HepG2 (cell line): ENCODE measurements around the gene SERINC2. TPM values are rescaled to one million over a fixed set of nuclear protein-coding genes. Genes with fewer than 3 reads are reported as not detected.

ENCODE experiments used
- CENPBD1 ChIP-seq: sonication (generic); formaldehyde crosslinking; IDR thresholded peaks from 2 replicates; pipeline ENCODE4 v1.8.0; 2022; ENCODE audit warnings: missing genetic modification reagents, low read depth, mild to moderate bottlenecking, borderline replicate concordance
- EEA1 ChIP-seq: sonication (generic); formaldehyde crosslinking; IDR thresholded peaks from 2 replicates; pipeline ENCODE4 v1.5.1; 2020; ENCODE audit warnings: mild to moderate bottlenecking, missing genetic modification reagents, borderline replicate concordance
- HINFP ChIP-seq: sonication (generic); formaldehyde crosslinking; IDR thresholded peaks from 2 replicates; pipeline ENCODE4 v1.4.0; 2020; ENCODE audit warnings: low read depth, mild to moderate bottlenecking, missing genetic modification reagents
- PBX3 ChIP-seq: sonication (generic); formaldehyde crosslinking; IDR thresholded peaks from 2 replicates; pipeline ENCODE4 v1.8.1; 2023; ENCODE audit warnings: missing genetic modification reagents, inconsistent platforms, borderline replicate concordance
- PLRG1 ChIP-seq: fragments of 450-650 bp; conservative IDR thresholded peaks from 2 replicates; pipeline ENCODE4 v1.6.1; 2016
- POLR2AphosphoS5 ChIP-seq: IDR thresholded peaks from 2 replicates; pipeline ENCODE4 v1.6.1; 2012; ENCODE audit warnings: low read depth, low read length
- SAP130 ChIP-seq: IDR thresholded peaks from 2 replicates; pipeline ENCODE4 v1.6.1; 2016; ENCODE audit warnings: low read depth
- ZBTB49 ChIP-seq: sonication (generic); formaldehyde crosslinking; IDR thresholded peaks from 2 replicates; pipeline ENCODE4 v1.4.0; 2020; ENCODE audit warnings: missing genetic modification reagents, borderline replicate concordance
- ZFYVE20 ChIP-seq: sonication (generic); formaldehyde crosslinking; IDR thresholded peaks from 2 replicates; pipeline ENCODE4 v1.8.0; 2023; ENCODE audit warnings: low read depth, mild to moderate bottlenecking, moderate library complexity, missing genetic modification reagents, borderline replicate concordance
- ZKSCAN5 ChIP-seq: sonication (generic); formaldehyde crosslinking; IDR thresholded peaks from 2 replicates; pipeline ENCODE4 v1.5.1; 2020; ENCODE audit warnings: mild to moderate bottlenecking, missing genetic modification reagents
- ZNF142 ChIP-seq: sonication (generic); formaldehyde crosslinking; IDR thresholded peaks from 2 replicates; pipeline ENCODE4 v1.4.0; 2020; ENCODE audit warnings: missing genetic modification reagents
- ZNF253 ChIP-seq: sonication (generic); formaldehyde crosslinking; IDR thresholded peaks from 2 replicates; pipeline ENCODE4 v1.8.0; 2022; ENCODE audit warnings: mild to moderate bottlenecking, missing genetic modification reagents, borderline replicate concordance
- ZNF569 ChIP-seq: sonication (generic); formaldehyde crosslinking; IDR thresholded peaks from 2 replicates; pipeline ENCODE4 v1.5.0; 2020; ENCODE audit warnings: mild to moderate bottlenecking, missing genetic modification reagents, moderate library complexity, borderline replicate concordance
- ZNF740 ChIP-seq: sonication (generic); formaldehyde crosslinking; IDR thresholded peaks from 2 replicates; pipeline ENCODE4 v1.4.0; 2020; ENCODE audit warnings: missing genetic modification reagents
- polyA plus RNA-seq, 8 experiments: library from polyadenylated mRNA; depleted of rRNA in 3 of 8; stranded (reverse) in 7 of 8; unstranded in 1 of 8; fragments of >200 nt; fragmentation: Illumina TruSeq in 4 of 8; extraction: Trizol in 4 of 8; gene quantifications; 2 replicates each; pipeline versions ENCODE4 v1.2.1 to v1.2.3, GENCODE V29; 2011 to 2016; ENCODE audit warnings: low read depth in 4 of 8, missing spikeins in 1 of 8, mixed read lengths in 1 of 8; ENCODE audit not compliant: insufficient read depth in 1 of 8
- total RNA-seq, 5 experiments: library from RNA; depleted of rRNA; stranded (reverse); fragments of >200 nt; fragmentation: Illumina TruSeq; extraction: Trizol; gene quantifications; 2 replicates each; pipeline ENCODE4 v1.2.3, GENCODE V29; 2016; ENCODE audit warnings: low read depth in 1 of 5
- TF ChIP-seq, protein P1 (sequence below): sonication (generic); formaldehyde crosslinking; IDR thresholded peaks from 2 replicates; pipeline ENCODE4 v1.8.1; 2023; ENCODE audit warnings: mild to moderate bottlenecking, inconsistent platforms, moderate library complexity, missing genetic modification reagents, borderline replicate concordance

SERINC2 gene
- total and polyA plus RNA-seq, 2 of the 13 experiments (the other 11 are each of a cell fraction or from before 2014, with no cell fraction given), result 4.8 to 126 TPM

GRCh38 chr1:31417148-31417547, 4.1 kb downstream of the SERINC2 start (continued):
- TF ChIP-seq ZNF142 (CRISPR knock-in tag) (no peak), ZFYVE20 (CRISPR knock-in tag) (no peak), CENPBD1 (CRISPR knock-in tag) (no peak), ZKSCAN5 (CRISPR knock-in tag) (no peak), ZBTB49 (CRISPR knock-in tag) (no peak), EEA1 (CRISPR knock-in tag) (no peak), PBX3 (CRISPR knock-in tag) (no peak), ZNF740 (CRISPR knock-in tag) (no peak), ZNF253 (CRISPR knock-in tag) (no peak), ZNF569 (CRISPR knock-in tag) (no peak), HINFP (no peak), POLR2AphosphoS5 (peak; percentile 40; the same call in 1 of the 2 replicates), SAP130 (CRISPR knock-in tag) (peak; percentile 98), PLRG1 (no peak)
- TF ChIP-seq, protein P1, sequence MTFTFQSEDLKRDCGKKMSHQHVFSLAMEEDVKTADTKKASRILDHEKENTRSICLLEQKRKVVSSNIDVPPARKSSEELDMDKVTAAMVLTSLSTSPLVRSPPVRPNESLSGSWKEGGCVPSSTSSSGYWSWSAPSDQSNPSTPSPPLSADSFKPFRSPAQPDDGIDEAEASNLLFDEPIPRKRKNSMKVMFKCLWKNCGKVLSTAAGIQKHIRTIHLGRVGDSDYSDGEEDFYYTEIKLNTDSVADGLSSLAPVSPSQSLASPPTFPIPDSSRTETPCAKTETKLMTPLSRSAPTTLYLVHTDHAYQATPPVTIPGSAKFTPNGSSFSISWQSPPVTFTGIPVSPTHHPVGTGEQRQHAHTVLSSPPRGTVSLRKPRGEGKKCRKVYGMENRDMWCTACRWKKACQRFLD (CRISPR knock-in tag), result no peak
